GM12801 (cell line): ENCODE measurements around the gene CYP27A1.

ENCODE experiments used
- TF ChIP-seq, protein P1 (sequence below): IDR thresholded peaks from one replicate; pipeline ENCODE4 v1.5.1; 2011; ENCODE audit warnings: control low read depth; ENCODE audit not compliant: insufficient read length; ENCODE audit errors: extremely low read depth

Gene CYP27A1

GRCh38 chr2:218837495-218837894 is 55.5 kb downstream of the CYP27A1 start:
- TF ChIP-seq, protein P1, sequence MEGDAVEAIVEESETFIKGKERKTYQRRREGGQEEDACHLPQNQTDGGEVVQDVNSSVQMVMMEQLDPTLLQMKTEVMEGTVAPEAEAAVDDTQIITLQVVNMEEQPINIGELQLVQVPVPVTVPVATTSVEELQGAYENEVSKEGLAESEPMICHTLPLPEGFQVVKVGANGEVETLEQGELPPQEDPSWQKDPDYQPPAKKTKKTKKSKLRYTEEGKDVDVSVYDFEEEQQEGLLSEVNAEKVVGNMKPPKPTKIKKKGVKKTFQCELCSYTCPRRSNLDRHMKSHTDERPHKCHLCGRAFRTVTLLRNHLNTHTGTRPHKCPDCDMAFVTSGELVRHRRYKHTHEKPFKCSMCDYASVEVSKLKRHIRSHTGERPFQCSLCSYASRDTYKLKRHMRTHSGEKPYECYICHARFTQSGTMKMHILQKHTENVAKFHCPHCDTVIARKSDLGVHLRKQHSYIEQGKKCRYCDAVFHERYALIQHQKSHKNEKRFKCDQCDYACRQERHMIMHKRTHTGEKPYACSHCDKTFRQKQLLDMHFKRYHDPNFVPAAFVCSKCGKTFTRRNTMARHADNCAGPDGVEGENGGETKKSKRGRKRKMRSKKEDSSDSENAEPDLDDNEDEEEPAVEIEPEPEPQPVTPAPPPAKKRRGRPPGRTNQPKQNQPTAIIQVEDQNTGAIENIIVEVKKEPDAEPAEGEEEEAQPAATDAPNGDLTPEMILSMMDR: no peak

GRCh38 chr2:218839430-218839829 is 57.5 kb downstream of the CYP27A1 start:
- TF ChIP-seq, protein P1: no peak

DNA sequence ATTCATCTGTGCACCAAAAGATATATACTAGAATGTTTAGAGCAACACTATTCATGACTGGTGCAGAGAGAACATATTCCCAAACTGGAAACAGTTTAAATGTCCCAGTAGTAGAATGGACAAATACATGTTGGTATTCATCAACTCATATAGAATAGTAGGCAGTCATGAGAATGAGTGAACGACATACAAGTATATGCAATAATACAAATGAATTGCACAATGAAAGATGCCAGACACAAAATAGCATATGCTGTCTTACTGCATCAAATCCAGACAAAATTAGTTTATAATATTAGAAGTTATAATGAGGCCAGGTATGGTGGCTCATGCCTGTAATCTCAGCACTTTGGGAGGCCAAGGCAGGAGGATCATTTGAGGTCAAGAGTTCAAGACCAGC is 57.9 kb downstream of the CYP27A1 start:
- TF ChIP-seq, protein P1: no peak

DNA sequence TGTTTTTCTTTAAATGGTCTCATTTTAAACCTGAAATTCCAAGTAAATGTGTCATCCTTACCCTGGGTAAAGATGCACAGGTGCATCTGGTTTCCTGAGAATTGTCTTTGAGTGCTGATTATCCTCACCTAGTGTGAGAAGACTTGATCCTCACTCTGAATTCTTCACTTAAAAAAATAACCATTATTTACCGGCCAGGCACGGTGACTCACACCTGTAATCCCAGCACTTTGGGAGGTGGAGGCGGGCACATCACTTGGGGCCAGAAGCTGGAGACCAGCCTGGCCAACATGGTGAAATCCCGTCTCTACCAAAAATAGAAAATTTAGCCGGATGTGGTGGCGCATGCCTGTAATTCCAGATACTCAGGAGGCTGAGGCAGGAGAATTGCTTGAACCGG is 67.8 kb downstream of the CYP27A1 start:
- TF ChIP-seq, protein P1: no peak

GRCh38 chr2:218850796-218851195 is 68.8 kb downstream of the CYP27A1 start:
- TF ChIP-seq, protein P1: no peak

- TF ChIP-seq, protein P1: no peak
These were observed 69.3 kb downstream of the CYP27A1 start for GRCh38 chr2:218851286-218851685.

- TF ChIP-seq, protein P1: no peak
These were observed 71.1 kb downstream of the CYP27A1 start for GRCh38 chr2:218852911-218853667.
